CD4-positive, alpha-beta T cell treated with Interferon gamma for 1 hour (primary cell): ENCODE results near the gene HSDL2.
A peak's percentile ranks its signal among the peaks of the same experiment; 100 is the strongest.
"Not testable (repeated sequence)": the region's sequence is repeated elsewhere in the genome, so short reads cannot be mapped to it uniquely, and the experiment has no call there.

Experiments
- DNase-seq: peaks from one replicate; pipeline ENCODE4 v3.0.0-alpha.2; 2020

Gene HSDL2

GRCh38 chr9:112367465-112367864, 12.4 kb upstream of the HSDL2 start:
- DNase-seq, result no peak

- DNase-seq, result no peak
Measured at GRCh38 chr9:112369817-112370216, 10.1 kb upstream of the HSDL2 start.

- no peak for DNase-seq
Measured at GRCh38 chr9:112371060-112371459, 8.8 kb upstream of the HSDL2 start.

- not testable (repeated sequence) for DNase-seq
Measured at GRCh38 chr9:112373666-112374065, 6.2 kb upstream of the HSDL2 start.

GRCh38 chr9:112374232-112374631, 5.7 kb upstream of the HSDL2 start:
- not testable (repeated sequence) for DNase-seq

GRCh38 chr9:112375361-112375760, 4.5 kb upstream of the HSDL2 start:
- no peak for DNase-seq

- DNase-seq, result no peak
Measured at GRCh38 chr9:112377087-112377486, 2.8 kb upstream of the HSDL2 start.

GRCh38 chr9:112377684-112378327, 2.1 kb upstream of the HSDL2 start:
- no peak for DNase-seq

GRCh38 chr9:112378328-112379176, 1.4 kb upstream of the HSDL2 start:
- no peak for DNase-seq

GRCh38 chr9:112379177-112380101, 469 bp upstream of the HSDL2 start:
- peak; percentile 96 for DNase-seq

GRCh38 chr9:112380825-112381221, 915 bp downstream of the HSDL2 start:
- no peak for DNase-seq

- no peak for DNase-seq
Measured at GRCh38 chr9:112382066-112382465, 2.2 kb downstream of the HSDL2 start.

- no peak for DNase-seq
Measured at GRCh38 chr9:112382501-112383364, 2.8 kb downstream of the HSDL2 start.

- DNase-seq, result no peak
Measured at GRCh38 chr9:112384219-112384618, 4.3 kb downstream of the HSDL2 start.

- no peak for DNase-seq
Measured at GRCh38 chr9:112384690-112385089, 4.8 kb downstream of the HSDL2 start.

GRCh38 chr9:112387115-112387514, 7.2 kb downstream of the HSDL2 start:
- no peak for DNase-seq

GRCh38 chr9:112389897-112390296, 10.0 kb downstream of the HSDL2 start:
- not testable (repeated sequence) for DNase-seq

GRCh38 chr9:112391936-112392560, 12.1 kb downstream of the HSDL2 start:
- not testable (repeated sequence) for DNase-seq

- not testable (repeated sequence) for DNase-seq
Measured at GRCh38 chr9:112393146-112393545, 13.2 kb downstream of the HSDL2 start.

GRCh38 chr9:112396416-112396815, 16.5 kb downstream of the HSDL2 start:
- no peak for DNase-seq

- no peak for DNase-seq
Measured at GRCh38 chr9:112396872-112397271, 17.0 kb downstream of the HSDL2 start.
